Fibroblast of peridontal ligament (primary cell): ENCODE results near the gene SH3BP2.

Experiments used
- DNase-seq: peaks from one replicate; pipeline ENCODE4 v3.0.0-alpha.2; 2010; ENCODE audit errors: extremely low read depth

The SH3BP2 gene

GRCh38 chr4:2819244-2820215 is 26.6 kb downstream of the SH3BP2 start:
- no peak for DNase-seq

GRCh38 chr4:2820216-2820982 is 27.5 kb downstream of the SH3BP2 start:
- DNase-seq = no peak

- no peak for DNase-seq
These were observed 29.8 kb downstream of the SH3BP2 start for GRCh38 chr4:2822461-2823300.

- DNase-seq = no peak
These were observed 30.4 kb downstream of the SH3BP2 start for GRCh38 chr4:2823301-2823670.

- no peak for DNase-seq
These were observed 30.9 kb downstream of the SH3BP2 start for GRCh38 chr4:2823671-2824328.

GRCh38 chr4:2824329-2824835 is 31.5 kb downstream of the SH3BP2 start:
- DNase-seq = no peak

- no peak for DNase-seq
These were observed 32.0 kb downstream of the SH3BP2 start for GRCh38 chr4:2824836-2825381.

GRCh38 chr4:2825740-2826139 is 32.9 kb downstream of the SH3BP2 start:
- DNase-seq = no peak

- DNase-seq = no peak
These were observed 34.4 kb downstream of the SH3BP2 start for GRCh38 chr4:2827071-2827873.

GRCh38 chr4:2827874-2828751 is 35.2 kb downstream of the SH3BP2 start:
- no peak for DNase-seq

GRCh38 chr4:2828758-2829181 is 35.9 kb downstream of the SH3BP2 start:
- DNase-seq = no peak

GRCh38 chr4:2829321-2829932 is 36.5 kb downstream of the SH3BP2 start:
- DNase-seq = no peak

GRCh38 chr4:2829933-2830451 is 37.1 kb downstream of the SH3BP2 start:
- DNase-seq = no peak

GRCh38 chr4:2830632-2831610 is 38.0 kb downstream of the SH3BP2 start:
- no peak for DNase-seq

- no peak for DNase-seq
These were observed 38.9 kb downstream of the SH3BP2 start for GRCh38 chr4:2831611-2832308.

- DNase-seq = no peak
These were observed 39.6 kb downstream of the SH3BP2 start for GRCh38 chr4:2832309-2832980.
